Measurements from ENCODE around the gene CYTH4.

Gene CYTH4

GRCh38 chr22:37309211-37310074 is 27.1 kb downstream of the CYTH4 start:
- no peak for DNase-seq (ENCODE audit: low spot score)
- no peak for TF ChIP-seq CTCF (conservative IDR thresholded peaks at IDR 0.05; ENCODE audit: low read depth)
- CTCF ChIA-PET, result interaction anchor here (0.5 to 0.6 kb wide), 2 partner anchors 9 to 122 kb away, joined by 3 read pairs; no protein-coding TSS in a partner anchor
- POLR2A ChIA-PET (ENCODE audit: low non-redundant PET), result no interaction called here
- peak overlapping the region; percentile 54 for H3K27ac ChIP-seq

GRCh38 chr22:37310075-37310606 is 27.8 kb downstream of the CYTH4 start:
- CTCF ChIA-PET, result interaction anchor here (0.6 kb wide), 1 partner anchor 121 kb away, joined by 3 read pairs; no protein-coding TSS in a partner anchor
- no peak for TF ChIP-seq CTCF (conservative IDR thresholded peaks at IDR 0.05; ENCODE audit: low read depth)
- H3K27ac ChIP-seq, result peak overlapping the region; percentile 54

GRCh38 chr22:37310815-37311595 is 28.7 kb downstream of the CYTH4 start:
- no peak for DNase-seq (ENCODE audit: low spot score)
- CTCF ChIA-PET, result no interaction called here
- POLR2A ChIA-PET (ENCODE audit: low non-redundant PET), result no interaction called here
- peak overlapping the region; percentile 70 for H3K27ac ChIP-seq
- no peak for TF ChIP-seq CTCF (conservative IDR thresholded peaks at IDR 0.05; ENCODE audit: low read depth)

More at GRCh38 chr22:37310075-37310606, 27.8 kb downstream of the CYTH4 start:
- no peak for DNase-seq (ENCODE audit: low spot score)
- POLR2A ChIA-PET (ENCODE audit: low non-redundant PET), result no interaction called here

GRCh38 chr22:37311761-37312312 is 29.5 kb downstream of the CYTH4 start:
- DNase-seq (ENCODE audit: low spot score), result no peak
- peak overlapping the region; percentile 70 for H3K27ac ChIP-seq
- ChIA-PET POLR2A (ENCODE audit: low non-redundant PET) (no interaction called here), CTCF (interaction anchor here (0.5 kb wide), 1 partner anchor 32 kb away, joined by 3 read pairs; no protein-coding TSS in a partner anchor)
- no peak for TF ChIP-seq CTCF (conservative IDR thresholded peaks at IDR 0.05; ENCODE audit: low read depth)

- no peak for TF ChIP-seq CTCF (conservative IDR thresholded peaks at IDR 0.05; ENCODE audit: low read depth)
- POLR2A ChIA-PET (ENCODE audit: low non-redundant PET), result no interaction called here
- peak overlapping the region; percentile 70 for H3K27ac ChIP-seq
- CTCF ChIA-PET, result interaction anchor here (0.5 kb wide), 1 partner anchor 33 kb away, joined by 3 read pairs; no protein-coding TSS in a partner anchor
- DNase-seq (ENCODE audit: low spot score), result no peak
These were observed 30.4 kb downstream of the CYTH4 start for GRCh38 chr22:37312549-37313183.

Measured in RWPE1 (cell line).